Stimulated activated CD4-positive, alpha-beta T cell treated with anti-CD3 and anti-CD28 coated beads, Interleukin-12 subunit alpha, Interleukin-12 subunit beta, amount 100 ng/mL, for 4 hours (primary cell): ENCODE results near the gene PHF2.

Experiments
- DNase-seq: peaks from one replicate; pipeline ENCODE4 v3.0.0-alpha.2; 2020

The PHF2 gene

DNA sequence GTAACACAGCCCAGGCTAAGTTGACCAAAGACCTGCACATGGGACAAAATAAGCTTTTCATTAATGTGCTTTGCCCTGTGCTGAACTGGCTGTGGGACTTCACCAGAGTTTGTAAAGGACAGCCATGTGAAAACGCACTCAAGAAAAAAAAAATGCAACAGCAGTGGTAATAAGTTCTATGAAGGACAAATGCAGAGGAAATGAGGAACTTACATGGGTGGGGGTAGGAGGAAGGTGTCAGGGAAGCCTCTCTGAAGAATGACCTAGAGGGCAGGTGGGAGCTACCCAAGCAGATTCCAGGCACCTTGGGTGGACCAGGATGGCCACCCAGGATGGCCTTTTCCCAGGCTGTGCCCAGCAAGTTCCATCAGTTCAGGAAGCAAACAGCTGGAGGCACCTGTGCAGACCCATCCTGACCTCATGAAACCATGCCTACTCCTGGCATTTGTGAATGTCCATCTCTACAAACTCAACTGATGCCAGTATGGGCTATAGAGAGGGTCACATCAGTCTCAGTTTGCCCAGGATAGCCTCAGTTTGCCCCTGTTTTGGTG is 6.7 kb upstream of the PHF2 start:
- no peak for DNase-seq

DNA sequence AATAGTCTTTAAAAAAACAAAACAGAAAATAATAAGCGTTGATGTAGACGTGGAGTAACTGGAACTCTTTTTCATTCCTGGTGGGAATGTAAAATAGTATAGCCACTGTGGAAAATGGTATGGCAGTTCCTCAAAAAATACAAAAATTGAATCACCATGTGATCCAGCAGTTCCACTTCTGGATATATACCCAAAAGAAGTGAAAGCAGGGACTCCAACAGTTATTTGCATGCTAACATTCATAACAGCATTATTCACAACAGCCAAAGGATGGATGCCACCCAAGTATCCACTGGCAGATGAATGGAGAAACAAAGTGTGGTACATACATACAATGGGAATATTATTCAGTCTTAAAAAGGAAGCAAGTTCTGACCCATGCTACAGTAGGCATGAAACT is 4.2 kb upstream of the PHF2 start:
- no peak for DNase-seq

DNA sequence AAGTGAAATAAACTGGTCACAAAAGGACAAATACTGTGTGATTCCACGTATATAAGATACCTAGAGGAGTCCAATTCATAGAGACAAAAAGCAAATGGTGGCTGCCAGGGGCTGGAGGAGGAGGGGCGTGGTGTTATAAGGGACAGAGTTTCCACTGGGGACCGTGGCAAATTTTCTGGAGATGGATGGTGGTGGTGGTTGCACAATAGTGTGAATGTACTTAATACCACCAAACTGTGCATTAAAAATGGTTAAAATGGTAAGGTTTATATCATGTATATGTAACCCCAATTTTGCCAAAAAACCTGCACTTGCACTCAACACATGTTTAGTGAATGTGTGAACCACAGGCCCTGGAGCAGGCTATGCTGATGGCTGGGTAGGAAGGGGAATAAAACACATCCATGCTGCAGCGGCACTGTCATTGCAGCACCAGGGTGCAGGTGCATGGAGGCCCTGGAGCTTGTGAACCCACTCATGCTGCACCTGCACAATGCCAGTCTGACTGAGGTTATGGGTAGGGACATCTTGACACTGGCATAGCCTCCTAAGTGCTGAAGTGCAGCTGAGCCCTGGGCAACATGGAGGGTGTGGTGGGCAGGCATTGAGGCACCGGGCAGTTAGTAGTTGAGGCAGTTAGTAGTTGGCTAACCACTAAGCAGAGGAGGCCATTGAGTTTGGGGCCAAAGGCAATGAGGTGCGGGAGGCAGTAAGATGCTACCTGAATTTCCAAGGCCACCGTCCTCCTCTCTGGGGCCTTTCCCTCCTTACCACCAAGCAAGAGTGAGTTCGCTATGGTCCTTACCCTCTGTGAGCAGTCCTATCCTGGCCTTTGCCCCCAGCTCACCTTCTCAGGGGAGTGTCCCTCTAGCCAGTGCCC is 3.5 kb upstream of the PHF2 start:
- DNase-seq, result no peak

DNA sequence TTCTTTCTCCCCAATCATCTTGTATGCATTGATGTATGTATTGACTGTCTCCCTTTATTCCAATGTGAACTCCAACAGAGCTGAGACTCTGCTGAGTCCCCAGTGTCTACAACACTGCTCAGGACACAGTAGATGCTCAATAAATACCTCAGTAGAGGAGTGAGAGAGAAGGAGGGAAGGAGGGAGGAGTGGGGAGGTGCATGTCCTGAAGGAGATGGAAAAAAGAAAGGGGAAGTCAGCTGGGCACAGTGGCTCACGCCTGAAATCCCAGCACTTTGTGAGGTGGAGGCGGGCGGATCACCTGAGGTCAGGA is 2.9 kb upstream of the PHF2 start:
- no peak for DNase-seq

DNA sequence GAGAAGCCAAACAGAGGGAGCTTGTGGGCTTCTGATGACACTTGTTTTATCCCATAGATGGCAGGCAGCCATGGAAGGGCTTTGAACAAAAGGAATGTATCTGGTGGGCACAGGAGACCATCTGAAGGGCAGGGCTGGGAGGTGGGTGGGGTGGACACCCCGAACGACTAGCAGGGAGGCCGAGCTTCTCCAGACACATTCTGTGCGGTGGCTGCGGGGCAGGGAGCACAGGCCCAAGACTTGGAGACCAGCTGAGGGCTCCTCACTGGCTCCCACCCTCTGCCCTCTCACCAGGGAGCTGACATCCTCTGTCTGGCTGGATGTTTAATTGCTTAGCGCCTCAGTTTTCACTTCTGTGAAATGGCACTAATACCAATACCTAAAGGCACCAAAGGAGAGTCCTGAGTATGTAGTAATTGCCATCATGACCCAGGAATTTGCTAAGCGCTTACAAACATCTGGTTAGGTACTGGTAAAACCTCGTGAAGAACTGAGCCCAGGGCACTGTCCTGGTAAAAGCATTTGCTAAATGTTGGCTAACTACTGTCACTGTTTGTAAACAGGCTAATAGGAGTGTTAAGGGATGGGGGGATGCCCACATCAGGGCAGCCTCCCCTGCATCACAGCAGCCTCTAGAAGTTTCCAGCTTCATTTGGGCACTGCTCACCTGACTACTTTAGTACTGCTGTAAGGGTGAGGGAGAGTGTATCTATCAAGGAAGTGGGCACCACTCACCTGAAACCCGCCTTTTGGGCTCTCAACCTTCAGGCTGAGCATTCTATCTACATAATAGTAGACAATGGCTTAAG is 2.1 kb upstream of the PHF2 start:
- no peak for DNase-seq

DNA sequence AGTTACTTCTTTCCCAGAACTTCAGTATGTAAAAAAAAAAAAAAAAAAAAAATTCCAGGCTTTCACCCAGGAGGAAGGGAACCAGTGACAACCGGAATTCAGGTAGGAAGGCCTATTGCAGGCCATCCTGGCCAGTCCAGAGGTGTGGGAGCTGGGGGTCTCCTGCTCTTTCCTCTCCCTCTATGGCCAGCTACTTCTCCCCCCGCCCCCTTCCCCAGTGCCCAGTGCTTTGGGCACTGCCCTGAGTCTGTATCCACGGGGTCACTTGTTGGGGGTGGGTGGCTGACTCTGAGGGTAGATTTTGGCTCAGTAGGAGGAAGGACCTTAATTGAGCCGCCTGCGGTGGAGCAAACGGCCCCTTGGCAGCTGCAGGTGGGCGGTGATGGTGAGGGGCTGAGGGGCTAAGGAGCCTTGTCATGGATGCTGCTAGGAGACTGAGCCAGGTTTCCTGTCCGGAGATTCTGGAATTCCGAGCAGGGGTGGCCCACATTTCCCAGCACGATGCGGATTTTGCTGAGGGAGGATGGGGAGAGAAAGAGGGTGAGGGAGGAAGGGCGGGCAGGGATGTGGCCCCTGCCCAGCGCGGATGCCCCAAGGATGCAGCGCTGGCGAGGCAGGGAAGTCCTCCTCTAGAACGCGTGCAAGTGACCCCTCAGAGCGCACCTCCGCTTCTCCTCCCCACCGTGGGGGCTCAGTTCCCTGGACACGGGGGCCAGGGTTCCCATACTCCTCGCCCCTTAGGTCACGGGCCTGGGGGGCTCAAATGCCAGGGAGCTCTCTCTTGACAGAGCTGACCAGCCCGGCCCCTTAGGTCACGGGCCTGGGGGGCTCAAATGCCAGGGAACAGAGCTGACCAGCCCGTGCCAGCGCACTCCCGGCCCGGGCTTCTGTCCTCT is 1.2 kb upstream of the PHF2 start:
- DNase-seq, result no peak

DNA sequence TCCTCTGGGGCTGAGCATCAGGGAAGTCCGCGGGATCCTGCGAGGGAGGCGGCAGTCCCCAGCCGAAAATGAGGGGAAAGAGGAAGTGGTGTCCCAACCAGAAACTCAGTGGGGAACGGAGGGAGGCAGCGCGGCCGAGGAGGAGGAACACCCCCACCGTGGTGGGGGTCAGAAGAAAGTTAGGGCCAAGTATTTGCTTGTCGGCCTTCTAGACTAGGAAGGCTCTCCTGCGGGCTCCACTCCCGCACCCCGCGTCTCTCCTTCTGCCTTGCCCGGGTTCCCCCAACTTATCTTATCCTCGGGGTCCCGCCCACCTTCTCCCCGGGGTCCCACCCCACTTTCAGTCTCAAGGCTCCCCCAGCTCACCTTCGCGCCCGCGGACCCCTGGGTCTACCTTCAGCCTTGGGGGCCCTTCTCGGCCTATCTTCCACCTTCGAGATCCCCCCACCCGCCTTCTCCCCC is 557 bp upstream of the PHF2 start:
- peak; percentile 53 for DNase-seq

DNA sequence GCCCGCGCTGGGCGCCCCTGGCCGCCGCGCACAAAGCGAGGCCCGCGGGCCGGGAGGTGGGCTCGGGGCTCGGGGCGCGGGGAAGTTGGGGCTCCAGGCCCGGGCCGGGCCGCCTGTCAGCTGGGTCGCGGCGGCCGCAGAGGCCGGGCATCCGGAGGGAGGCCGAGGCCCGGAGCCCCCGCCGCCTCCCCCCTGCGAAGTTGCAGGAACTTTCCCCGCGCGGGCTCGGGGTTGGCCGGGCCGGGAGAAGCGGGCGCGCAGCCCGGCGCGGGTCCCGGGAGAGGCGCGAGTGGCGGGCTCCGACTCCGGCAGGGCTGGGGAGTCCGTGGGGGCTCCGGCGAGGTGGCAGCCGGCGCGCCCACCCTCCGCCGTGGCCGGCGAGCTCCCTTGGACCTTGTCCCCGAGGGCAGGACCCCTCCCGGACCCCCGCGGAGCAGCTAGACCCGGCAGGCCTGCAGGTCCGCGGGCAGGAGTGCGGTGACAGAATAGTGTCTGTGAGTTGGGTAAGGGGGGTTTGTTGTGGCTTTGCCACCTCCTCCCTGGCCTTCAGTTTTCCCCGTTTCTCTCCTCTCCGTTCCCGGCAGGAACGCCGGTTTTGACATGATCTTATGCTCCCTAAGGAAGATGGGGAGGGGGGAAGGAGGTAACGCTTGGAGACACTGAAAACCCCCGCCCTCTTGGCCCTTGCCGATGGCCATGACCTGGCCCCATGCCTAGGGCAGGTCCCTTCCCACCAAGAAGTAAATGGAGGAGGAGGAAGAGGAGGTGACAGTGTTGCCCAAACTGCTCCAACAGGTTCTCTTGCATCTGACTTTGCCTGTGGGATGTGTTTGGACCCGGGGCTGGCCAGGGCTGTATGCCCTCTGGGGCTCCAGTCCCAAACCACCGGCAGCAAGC is 942 bp downstream of the PHF2 start:
- peak; percentile 25 for DNase-seq

DNA sequence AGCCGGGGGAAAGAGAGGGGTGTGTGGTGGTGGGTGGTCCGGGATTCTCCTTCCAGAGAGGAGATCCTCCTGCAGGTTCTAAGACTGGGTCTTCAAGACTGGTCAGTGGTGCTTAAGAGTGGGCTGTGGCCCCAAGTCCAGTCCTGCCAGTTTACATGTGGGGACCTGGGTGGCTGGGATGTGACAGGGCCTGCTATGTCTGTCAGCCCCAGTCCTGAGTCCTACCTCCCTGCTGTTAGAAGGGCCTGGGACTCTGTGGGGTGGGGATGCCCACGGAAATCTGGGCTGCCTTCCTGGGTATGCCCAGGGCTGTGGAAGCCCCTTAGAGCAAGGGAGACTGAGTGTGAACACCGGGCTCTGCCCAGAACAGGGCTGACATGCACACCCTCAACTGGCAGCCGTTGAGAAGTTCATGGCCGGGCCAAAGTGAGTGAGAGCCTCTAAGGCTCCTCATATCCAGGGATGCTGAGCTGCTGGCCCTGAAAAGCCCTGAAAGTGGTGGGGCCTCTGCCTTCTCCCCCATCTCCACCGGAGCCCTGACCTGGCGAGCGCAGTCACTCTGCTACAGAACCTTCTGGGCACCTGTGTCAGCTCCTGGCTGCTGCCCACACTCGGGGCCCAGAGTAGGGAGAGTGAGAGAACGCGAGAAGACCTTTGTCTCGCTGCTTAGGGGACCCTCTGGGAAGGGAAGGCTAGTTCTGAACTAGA is 1.7 kb downstream of the PHF2 start:
- DNase-seq, result no peak

DNA sequence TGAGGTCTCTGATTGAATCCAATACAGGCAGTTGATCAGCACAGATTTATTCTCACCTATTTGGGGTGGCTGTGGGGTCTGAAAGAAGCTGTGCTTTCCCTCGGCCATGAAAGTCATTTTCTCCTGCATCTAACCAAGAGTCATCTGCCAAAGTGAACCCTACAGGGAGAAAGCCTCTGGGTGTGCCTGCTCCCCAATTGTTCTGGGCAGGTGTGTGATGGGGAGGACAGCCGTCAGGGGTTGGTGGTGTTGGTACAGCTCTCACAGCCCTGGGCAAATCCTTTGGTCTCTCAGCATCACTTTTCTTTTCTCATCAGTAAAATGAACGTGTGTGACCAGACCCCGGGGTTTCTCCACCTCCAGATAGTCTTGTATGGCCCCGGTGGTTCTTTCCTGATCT is 2.5 kb downstream of the PHF2 start:
- DNase-seq, result no peak

DNA sequence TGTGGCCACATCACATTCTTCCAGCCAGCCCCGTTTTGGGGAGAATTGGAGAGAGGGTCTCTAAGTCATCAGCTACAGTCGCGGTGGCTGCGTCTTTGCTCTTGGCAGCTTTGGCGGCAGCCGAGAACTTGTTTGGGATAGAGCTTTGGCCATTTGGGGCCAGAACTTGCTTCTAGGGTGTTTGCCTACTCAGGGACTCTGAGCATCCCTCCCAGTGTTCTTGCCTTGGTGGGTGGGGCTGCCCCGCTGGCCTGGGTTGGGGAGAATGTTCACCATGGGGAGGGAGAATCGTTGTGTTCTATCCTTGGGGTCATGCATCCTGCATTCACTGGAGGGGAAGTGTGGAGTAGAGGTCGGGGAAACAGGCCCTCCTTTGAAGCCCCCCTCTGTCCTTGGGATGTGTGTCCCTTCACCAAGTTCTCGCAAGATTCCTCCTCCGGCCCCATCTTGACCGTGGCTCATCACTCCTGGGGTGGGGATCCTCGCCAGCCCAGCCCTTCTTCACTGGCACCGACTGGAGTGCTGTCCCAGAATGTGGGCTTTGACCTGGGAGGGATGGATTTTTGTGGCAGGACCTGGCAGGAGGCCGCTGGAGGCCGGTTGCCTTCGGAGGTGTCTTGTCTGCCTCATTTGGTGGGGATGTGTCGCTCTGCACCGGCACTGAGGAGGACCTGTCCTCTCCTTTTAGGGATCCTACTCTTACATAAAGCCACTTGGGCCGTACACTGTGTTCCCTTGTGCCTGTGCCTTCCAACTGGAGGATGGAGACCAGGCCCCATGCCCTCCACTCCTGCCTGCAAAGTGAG is 3.5 kb downstream of the PHF2 start:
- no peak for DNase-seq

DNA sequence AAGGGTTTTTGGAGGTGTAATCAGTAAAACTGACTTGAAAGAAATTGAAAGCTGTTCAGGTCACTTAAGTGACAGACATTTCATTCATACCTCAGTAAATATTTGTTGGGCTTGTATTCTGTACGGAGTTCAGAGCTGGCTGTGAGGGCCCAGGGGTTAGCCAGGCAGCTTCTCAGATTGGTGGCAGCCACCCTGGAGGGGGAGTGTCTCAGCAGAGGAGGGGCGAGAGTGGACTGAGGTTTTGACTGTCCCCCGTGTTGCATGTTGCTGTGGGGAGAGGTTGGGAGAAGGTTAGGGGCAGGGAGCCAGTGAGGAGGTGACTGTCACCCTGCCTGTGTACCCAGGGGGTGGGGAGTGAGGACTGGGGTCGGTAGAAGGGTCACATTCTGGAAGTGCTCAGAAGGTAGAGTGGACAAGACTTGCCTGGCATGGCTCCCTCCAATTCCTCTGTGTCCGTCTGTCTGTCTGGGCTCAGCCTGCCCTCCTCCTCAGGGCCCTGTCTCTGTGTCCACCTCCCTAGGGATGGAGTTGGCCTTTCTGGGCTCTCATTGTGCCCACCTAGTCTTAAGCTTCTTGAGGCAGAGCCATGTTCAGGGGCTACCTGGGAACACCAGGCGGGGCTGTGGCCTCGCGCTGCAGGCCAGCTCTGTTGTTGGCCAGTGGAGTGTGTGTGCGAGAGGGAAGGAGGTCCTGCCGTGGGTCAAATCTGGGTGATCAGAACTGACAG is 4.4 kb downstream of the PHF2 start:
- no peak for DNase-seq

DNA sequence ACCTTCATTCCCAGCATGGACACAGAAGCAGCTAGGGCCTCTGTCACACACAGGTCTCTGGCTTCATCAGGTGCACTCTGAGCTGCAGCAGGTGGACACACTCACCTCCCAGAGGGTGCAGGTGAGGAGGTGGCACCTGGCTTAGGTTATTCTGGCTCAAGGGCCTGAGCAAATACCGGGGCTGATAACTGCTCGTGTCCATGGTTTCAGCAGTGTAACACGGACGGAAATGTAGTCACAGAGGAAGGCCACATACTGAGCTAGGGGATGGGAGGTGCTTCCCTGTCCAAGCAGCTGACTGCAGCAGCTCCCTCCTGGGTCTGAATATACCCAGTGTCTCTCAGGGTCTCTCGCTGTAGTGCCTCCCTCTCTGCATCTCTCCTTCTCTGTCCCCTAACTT is 5.7 kb downstream of the PHF2 start:
- no peak for DNase-seq

DNA sequence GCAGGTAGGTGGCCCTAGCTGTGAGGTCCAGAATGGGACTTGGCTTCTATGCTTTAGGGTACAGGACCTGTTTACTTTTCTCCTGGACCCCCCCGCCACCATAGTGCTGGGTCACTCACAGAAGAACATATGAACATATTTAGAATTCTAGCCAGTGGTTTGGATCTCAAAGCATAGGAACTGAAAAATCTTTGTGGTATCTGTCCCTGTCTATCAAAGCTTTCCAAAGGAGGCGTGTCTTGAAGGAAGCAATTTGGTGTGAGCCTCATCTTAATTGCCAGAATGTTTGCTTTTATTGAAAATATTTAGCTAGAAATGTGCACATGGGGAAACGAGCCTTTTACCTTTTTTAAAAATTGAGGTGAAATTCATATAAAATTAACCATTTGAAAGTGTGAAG is 6.2 kb downstream of the PHF2 start:
- DNase-seq, result no peak

DNA sequence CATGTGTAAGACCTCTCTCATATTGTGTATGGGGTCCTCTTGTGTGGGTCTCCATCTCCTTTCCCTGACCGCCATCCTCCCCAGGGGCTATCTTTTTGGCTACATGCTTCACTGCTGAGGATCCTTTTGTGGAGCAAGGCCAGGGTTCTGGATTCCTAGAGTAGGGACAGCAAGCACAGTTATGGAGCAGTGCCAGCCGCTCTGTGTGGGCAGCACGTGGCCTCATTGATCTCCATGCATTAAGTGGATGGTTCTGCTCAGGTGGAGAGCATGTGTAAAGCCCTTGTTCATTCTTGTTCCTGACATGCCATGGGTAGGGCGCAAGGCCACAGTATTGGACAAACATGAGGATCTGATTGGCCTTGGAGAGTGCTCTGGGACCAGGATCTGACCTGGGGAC is 8.9 kb downstream of the PHF2 start:
- DNase-seq, result no peak

DNA sequence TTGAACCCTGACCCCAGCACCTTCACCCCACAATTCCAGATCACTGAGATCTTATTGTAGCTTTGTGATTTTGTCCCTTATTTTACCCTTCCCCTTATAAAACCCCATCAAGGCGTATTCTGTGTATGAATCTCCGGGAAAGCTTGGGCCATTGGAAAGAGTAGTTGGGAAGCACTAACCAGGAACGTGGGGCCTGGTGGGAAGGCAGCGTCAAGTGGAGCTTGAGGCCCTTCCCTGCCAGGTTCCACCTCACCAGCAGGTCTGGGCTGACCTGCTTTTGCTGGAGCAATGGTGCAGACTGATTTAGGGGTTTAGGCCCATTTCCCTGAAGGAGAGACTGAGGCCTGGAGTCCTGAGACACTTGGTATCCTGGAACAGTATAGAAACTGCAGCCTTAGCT is 9.3 kb downstream of the PHF2 start:
- DNase-seq, result no peak

DNA sequence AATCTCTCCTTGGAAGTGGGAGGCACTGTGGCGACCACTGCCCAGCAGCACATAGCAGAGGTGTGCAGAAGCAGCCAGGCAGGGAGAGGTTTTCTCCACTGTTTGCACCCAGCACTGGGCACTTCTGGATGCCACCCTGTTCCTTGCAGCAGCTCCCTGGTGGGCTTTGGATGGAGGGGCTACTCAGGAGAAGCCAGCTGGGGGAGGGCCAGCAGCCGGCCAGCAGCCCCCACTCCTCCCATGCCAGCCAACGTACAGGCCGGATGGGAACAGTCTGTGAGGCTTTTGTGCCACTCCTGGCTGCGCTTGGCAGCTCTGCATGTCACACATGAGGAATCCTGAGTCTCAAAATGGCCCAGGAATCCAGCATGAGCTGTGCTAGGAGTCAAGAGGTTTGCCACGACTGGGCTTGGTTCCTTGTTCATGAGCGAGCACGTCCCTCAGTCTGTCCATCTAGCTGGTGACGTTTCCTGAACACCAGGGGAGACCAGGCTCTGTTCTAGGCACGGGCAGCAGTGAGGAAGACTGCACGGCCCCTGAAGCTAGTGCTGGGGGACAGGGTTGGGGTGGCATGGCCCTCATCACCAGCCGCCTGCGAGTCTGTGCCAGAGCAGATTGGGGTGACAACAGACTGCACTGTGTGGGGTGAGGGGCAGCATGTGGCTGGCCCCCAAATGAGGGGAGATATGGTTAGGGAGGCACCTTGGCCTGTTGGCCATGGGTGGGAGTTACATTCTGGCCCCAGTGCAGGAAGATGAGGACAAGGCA is 10.1 kb downstream of the PHF2 start:
- no peak for DNase-seq

DNA sequence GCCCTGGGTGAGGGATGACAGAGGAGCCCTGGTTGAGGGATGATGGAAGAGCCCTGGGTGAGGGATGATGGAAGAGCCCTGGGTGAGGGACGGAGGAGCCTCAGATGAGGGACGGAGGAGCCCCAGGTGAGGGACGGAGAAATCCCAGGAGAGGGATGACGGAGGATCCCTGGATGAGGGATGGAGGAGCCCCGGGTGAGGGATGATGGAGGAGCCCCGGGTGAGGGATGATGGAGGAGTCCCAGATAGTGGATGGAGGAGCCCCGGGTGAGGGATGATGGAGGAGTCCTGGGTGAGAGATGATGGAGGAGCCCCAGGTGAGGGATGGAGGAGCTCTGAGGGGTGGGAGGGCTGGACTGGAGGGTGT is 10.9 kb downstream of the PHF2 start:
- no peak for DNase-seq
